GM21723 (cell line): ENCODE data around the gene GLRX3.

Source experiments
- ATAC-seq: cut with Tn5 transposase; IDR thresholded peaks from one replicate; pipeline ENCODE4 v1.9.1; 2021; ENCODE audit warnings: mild to moderate bottlenecking, moderate library complexity; ENCODE audit not compliant: unreplicated experiment

The GLRX3 gene

GRCh38 chr10:130203626-130204025 lies 67.4 kb downstream of the GLRX3 start:
- no peak for ATAC-seq

GRCh38 chr10:130206216-130206737 lies 70.1 kb downstream of the GLRX3 start:
- no peak for ATAC-seq

- no peak for ATAC-seq
These were observed 71.0 kb downstream of the GLRX3 start for GRCh38 chr10:130207205-130207604.

GRCh38 chr10:130208807-130209206 lies 72.6 kb downstream of the GLRX3 start:
- no peak for ATAC-seq

GRCh38 chr10:130212746-130213145 lies 76.6 kb downstream of the GLRX3 start:
- no peak for ATAC-seq

GRCh38 chr10:130213286-130214080 lies 77.3 kb downstream of the GLRX3 start:
- no peak for ATAC-seq

- no peak for ATAC-seq
These were observed 78.2 kb downstream of the GLRX3 start for GRCh38 chr10:130214431-130214830.

- no peak for ATAC-seq
These were observed 79.2 kb downstream of the GLRX3 start for GRCh38 chr10:130215151-130215930.

- no peak for ATAC-seq
These were observed 79.7 kb downstream of the GLRX3 start for GRCh38 chr10:130215931-130216231.

- no peak for ATAC-seq
These were observed 82.0 kb downstream of the GLRX3 start for GRCh38 chr10:130218181-130218641.

- no peak for ATAC-seq
These were observed 82.7 kb downstream of the GLRX3 start for GRCh38 chr10:130218936-130219335.

GRCh38 chr10:130220251-130221185 lies 84.3 kb downstream of the GLRX3 start:
- no peak for ATAC-seq

GRCh38 chr10:130221456-130222375 lies 85.5 kb downstream of the GLRX3 start:
- no peak for ATAC-seq

- no peak for ATAC-seq
These were observed 86.2 kb downstream of the GLRX3 start for GRCh38 chr10:130222381-130222780.

- no peak for ATAC-seq
These were observed 88.0 kb downstream of the GLRX3 start for GRCh38 chr10:130224228-130224627.

GRCh38 chr10:130226012-130226411 lies 89.8 kb downstream of the GLRX3 start:
- ATAC-seq = no peak

GRCh38 chr10:130227883-130228282 lies 91.7 kb downstream of the GLRX3 start:
- no peak for ATAC-seq
